NCI-H524 treated with DMSO at 0.1 percent for 48 hours (cell line): Measurements from ENCODE around the gene CACNA1E.

Source experiments
- DNase-seq: peaks from one replicate; lab custom pipeline; 2025; lab: John Stamatoyannopoulos, UW

Gene CACNA1E

GRCh38 chr1:181483285-181484195 lies at the start of gene CACNA1E:
Gene CACNA1E, plus strand, starts transcription at chr1:181483517. Its CDS starts 228 bp downstream, at chr1:181483745.
- DNase-seq = no peak

GRCh38 chr1:181433931-181434330 lies 49.4 kb upstream of the CACNA1E start:
- no peak for DNase-seq

GRCh38 chr1:181438013-181438412 lies 45.3 kb upstream of the CACNA1E start:
- no peak for DNase-seq

GRCh38 chr1:181440510-181440909 lies 42.8 kb upstream of the CACNA1E start:
- DNase-seq = no peak

GRCh38 chr1:181442181-181442525 lies 41.2 kb upstream of the CACNA1E start:
- DNase-seq = no peak

- no peak for DNase-seq
Measured at GRCh38 chr1:181443231-181443853, 40.0 kb upstream of the CACNA1E start.

- DNase-seq = no peak
Measured at GRCh38 chr1:181445436-181445835, 37.9 kb upstream of the CACNA1E start.

GRCh38 chr1:181448461-181448860 lies 34.9 kb upstream of the CACNA1E start:
- DNase-seq = no peak

- DNase-seq = no peak
Measured at GRCh38 chr1:181451661-181452230, 31.6 kb upstream of the CACNA1E start.

- no peak for DNase-seq
Measured at GRCh38 chr1:181452746-181453145, 30.6 kb upstream of the CACNA1E start.

GRCh38 chr1:181453541-181454201 lies 29.6 kb upstream of the CACNA1E start:
- no peak for DNase-seq

- no peak for DNase-seq
Measured at GRCh38 chr1:181456551-181456950, 26.8 kb upstream of the CACNA1E start.

GRCh38 chr1:181458419-181458818 lies 24.9 kb upstream of the CACNA1E start:
- no peak for DNase-seq

- no peak for DNase-seq
Measured at GRCh38 chr1:181459067-181459466, 24.2 kb upstream of the CACNA1E start.

- DNase-seq = no peak
Measured at GRCh38 chr1:181469829-181470228, 13.5 kb upstream of the CACNA1E start.

GRCh38 chr1:181475580-181475979 lies 7.7 kb upstream of the CACNA1E start:
- no peak for DNase-seq

GRCh38 chr1:181476581-181476980 lies 6.7 kb upstream of the CACNA1E start:
- DNase-seq = no peak

GRCh38 chr1:181478306-181478705 lies 5.0 kb upstream of the CACNA1E start:
- no peak for DNase-seq

GRCh38 chr1:181479137-181479745 lies 4.1 kb upstream of the CACNA1E start:
- DNase-seq = no peak

- no peak for DNase-seq
Measured at GRCh38 chr1:181482001-181482430, 1.3 kb upstream of the CACNA1E start.

- peak; percentile 6 for DNase-seq
Measured at GRCh38 chr1:181482521-181483284, 614 bp upstream of the CACNA1E start.
